AG04449 (cell line): ENCODE data around the gene PTPN13.

ENCODE experiments used
- CTCF ChIA-PET: fragments of 350-600 bp; formaldehyde crosslinking; extraction: SDS; loops from one replicate; lab custom pipeline; 2021; ENCODE audit warnings: antibody characterized with exemption; lab: Yijun Ruan, JAX
- POLR2A ChIA-PET: fragments of 400-600, 350-600 bp; formaldehyde crosslinking; extraction: SDS; loops from one replicate; lab custom pipeline; 2020; ENCODE audit warnings: antibody characterized with exemption, inconsistent platforms; lab: Yijun Ruan, JAX
- DNase-seq: peaks from one replicate; pipeline ENCODE4 v3.0.0-alpha.2; 2010; ENCODE audit warnings: low read depth, low spot score
- H3K4me3 ChIP-seq: 2 replicates; pipeline ENCODE4 v1.5.1; 2011; ENCODE audit warnings: low read depth, mild to moderate bottlenecking, control low read depth, low read length
- TF ChIP-seq, protein P1 (sequence below): IDR thresholded peaks from one replicate; pipeline ENCODE4 v1.5.1; 2011; ENCODE audit warnings: mild to moderate bottlenecking, moderate library complexity, low read length, control low read depth, inconsistent platforms; ENCODE audit not compliant: insufficient read depth; ENCODE audit errors: missing control alignments

Gene PTPN13

GRCh38 chr4:86771141-86771540, 177.0 kb downstream of the PTPN13 start:
- DNase-seq, result no peak
- no peak overlapping the region for H3K4me3 ChIP-seq
- ChIA-PET CTCF (no interaction called here), POLR2A (no interaction called here)
- TF ChIP-seq, protein P1, sequence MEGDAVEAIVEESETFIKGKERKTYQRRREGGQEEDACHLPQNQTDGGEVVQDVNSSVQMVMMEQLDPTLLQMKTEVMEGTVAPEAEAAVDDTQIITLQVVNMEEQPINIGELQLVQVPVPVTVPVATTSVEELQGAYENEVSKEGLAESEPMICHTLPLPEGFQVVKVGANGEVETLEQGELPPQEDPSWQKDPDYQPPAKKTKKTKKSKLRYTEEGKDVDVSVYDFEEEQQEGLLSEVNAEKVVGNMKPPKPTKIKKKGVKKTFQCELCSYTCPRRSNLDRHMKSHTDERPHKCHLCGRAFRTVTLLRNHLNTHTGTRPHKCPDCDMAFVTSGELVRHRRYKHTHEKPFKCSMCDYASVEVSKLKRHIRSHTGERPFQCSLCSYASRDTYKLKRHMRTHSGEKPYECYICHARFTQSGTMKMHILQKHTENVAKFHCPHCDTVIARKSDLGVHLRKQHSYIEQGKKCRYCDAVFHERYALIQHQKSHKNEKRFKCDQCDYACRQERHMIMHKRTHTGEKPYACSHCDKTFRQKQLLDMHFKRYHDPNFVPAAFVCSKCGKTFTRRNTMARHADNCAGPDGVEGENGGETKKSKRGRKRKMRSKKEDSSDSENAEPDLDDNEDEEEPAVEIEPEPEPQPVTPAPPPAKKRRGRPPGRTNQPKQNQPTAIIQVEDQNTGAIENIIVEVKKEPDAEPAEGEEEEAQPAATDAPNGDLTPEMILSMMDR, result no peak

GRCh38 chr4:86775061-86775460, 180.9 kb downstream of the PTPN13 start:
- TF ChIP-seq, protein P1, result no peak
- no peak overlapping the region for H3K4me3 ChIP-seq
- CTCF ChIA-PET, result interaction anchor here (0.9 kb wide), 1 partner anchor 277 kb away, joined by 4 read pairs; no protein-coding TSS in a partner anchor
- no peak for DNase-seq
- POLR2A ChIA-PET, result no interaction called here

DNA sequence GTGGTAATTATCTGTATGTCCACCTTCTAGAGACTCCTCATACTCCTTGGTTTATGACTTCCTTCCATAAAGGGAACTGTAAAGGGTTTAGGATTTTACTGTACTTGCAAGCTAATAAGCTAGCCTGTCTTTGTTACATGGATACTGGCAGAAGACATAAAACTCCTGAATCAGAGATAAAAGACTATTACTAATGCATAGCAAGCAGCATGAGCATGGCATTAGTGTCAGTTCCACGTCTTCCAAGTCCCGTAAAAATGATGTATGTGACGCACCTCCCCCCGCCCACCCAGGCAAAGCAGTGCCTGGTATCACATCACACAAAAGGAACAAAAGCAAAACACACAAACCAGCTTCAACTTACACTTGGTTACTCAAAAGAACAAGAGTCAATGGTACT, 184.1 kb downstream of the PTPN13 start:
- DNase-seq, result no peak
- TF ChIP-seq, protein P1, result no peak
- ChIA-PET POLR2A (interaction anchor here (0.6 kb wide), 1 partner anchor 259 kb away, joined by 3 read pairs; no protein-coding TSS in a partner anchor), CTCF (no interaction called here)
- no peak overlapping the region for H3K4me3 ChIP-seq

DNA sequence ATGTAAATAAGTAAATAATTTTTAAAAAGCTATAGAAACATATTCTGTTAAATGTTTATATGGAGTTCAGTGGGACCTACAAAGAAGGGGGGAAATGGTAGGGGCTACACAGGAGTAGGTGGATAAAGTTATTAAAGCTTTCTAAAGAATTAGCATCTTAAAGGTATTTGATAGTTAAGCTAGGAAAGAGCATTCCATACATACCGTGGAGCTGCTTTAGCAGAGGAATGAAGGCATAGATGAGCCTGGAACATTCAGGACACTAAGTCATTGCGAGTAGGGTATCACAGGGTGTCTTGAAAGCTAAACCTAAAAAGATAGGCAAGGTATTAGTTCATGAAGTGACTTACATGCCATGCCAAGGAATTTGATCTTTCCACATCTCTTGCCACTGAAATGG, 194.7 kb downstream of the PTPN13 start:
- ChIA-PET POLR2A (no interaction called here), CTCF (interaction anchor here (1.4 to 1.9 kb wide), 2 partner anchors 266 to 290 kb away, joined by 3 to 6 read pairs; no protein-coding TSS in a partner anchor)
- TF ChIP-seq, protein P1, result no peak
- H3K4me3 ChIP-seq, result no peak overlapping the region
- DNase-seq, result no peak

GRCh38 chr4:86791126-86791525, 197.0 kb downstream of the PTPN13 start:
- ChIA-PET POLR2A (interaction anchor here (0.6 kb wide), 1 partner anchor 170 kb away, joined by 7 read pairs; no protein-coding TSS in a partner anchor), CTCF (interaction anchor here (0.8 kb wide), 1 partner anchor 10 kb away, joined by 3 read pairs; no protein-coding TSS in a partner anchor)
- TF ChIP-seq, protein P1, result no peak
- no peak for DNase-seq
- H3K4me3 ChIP-seq, result no peak overlapping the region

DNA sequence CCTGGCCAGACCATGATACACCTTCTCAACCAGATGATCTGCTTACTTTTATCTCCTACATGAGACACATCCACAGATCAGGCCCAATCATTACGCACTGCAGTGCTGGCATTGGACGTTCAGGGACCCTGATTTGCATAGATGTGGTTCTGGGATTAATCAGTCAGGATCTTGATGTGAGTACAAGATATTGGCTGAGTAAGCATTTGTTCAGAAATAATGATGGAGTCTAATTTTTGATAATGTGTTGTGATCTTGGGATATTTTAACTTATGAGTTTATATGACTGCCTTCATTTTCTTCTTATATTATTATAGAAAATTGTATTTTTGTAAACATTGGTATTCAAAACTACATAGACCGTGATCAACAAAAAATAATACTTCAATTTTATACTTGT, 215.7 kb downstream of the PTPN13 start:
- TF ChIP-seq, protein P1, result no peak
- ChIA-PET POLR2A (no interaction called here), CTCF (no interaction called here)
- DNase-seq, result no peak
- H3K4me3 ChIP-seq, result no peak overlapping the region
